ENCODE measurements around the gene FOS.
A peak's percentile ranks its signal among the peaks of the same experiment; 100 is the strongest.

FOS gene

GRCh38 chr14:75244121-75244520, 34.5 kb upstream of the FOS start:
- Mint-ChIP-seq H3K27ac (no peak overlapping the region), H3K9me3 (no peaks in the 10 kb centered on the region), H3K4me3 (no peak overlapping the region), H3K4me1 (peaks cover 12 to 27% of the 10 kb centered on the region in 2 donors), H3K27me3 (no peaks in the 10 kb centered on the region), H3K36me3 (no peaks in the 10 kb centered on the region)
- DNase-seq (no peak), ATAC-seq (replicated peaks) (no peak)

DNA sequence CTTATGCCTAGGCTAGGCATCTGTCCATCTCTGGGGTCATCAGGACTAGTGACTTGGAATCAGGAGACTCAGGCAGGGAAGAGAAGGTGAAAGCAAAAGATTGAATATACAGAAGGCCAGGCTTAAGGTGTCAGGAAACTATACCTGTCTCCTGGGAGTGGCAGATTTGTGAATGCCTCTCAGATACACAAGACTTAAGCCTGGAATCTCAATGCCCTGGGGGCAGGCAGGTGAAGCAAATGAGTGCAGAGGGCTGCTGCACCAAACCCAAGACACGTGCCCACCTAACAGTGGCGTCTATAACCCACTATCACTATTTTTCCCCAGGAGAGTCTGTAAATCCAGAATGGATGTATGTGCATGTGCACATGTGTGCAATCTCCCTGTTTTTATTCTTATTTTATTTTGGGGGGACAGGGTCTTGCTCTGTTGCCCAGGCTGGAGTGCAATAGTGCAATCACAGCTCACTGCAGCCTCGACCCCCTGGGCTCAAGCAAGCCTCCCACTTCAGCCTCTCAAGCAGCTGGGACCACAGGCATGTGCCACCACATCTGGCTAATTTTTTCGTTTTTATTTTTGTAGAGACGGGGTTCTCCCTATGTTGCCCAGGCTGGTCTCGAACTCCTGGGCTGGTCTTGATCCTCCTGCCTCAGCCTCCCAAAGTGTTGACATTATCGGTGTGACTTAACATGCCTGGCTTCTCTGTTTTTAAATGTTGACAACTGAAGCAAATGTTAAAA, 31.9 kb upstream of the FOS start:
- no peaks in the 10 kb centered on the region for H3K36me3 Mint-ChIP-seq
- H3K4me1 Mint-ChIP-seq = peaks cover 24 to 40% of the 10 kb centered on the region in 2 donors
- no peak for DNase-seq
- no peak overlapping the region for H3K27ac Mint-ChIP-seq
- no peak overlapping the region for H3K4me3 Mint-ChIP-seq
- no peak for ATAC-seq (replicated peaks)
- H3K27me3 Mint-ChIP-seq = no peaks in the 10 kb centered on the region
- no peaks in the 10 kb centered on the region for H3K9me3 Mint-ChIP-seq

- H3K4me1 Mint-ChIP-seq = peaks cover 27 to 40% of the 10 kb centered on the region in 2 donors
- peak; percentile 16 to 24 for ATAC-seq (replicated peaks)
Measured at GRCh38 chr14:75247286-75247922, 31.2 kb upstream of the FOS start.

DNA sequence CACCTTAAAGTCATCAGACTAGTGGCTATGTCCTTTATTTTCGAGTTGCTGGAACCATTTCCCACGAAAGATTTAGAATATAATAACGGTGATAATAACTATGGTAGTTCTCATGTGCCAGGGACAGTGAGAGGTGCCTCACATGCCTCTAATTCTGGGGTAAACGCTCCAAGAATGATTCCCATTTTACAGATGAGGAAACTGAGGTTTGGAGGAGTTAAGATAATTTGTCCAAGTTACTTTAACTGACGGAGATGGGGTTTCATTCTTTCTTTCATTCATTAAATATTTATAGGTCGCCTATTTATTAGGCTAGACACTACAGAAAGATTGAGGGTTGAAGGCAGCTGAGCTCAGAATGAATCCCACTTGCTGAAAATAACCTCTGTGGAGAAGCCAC, 30.7 kb upstream of the FOS start:
- DNase-seq = no peak
- Mint-ChIP-seq H3K4me1 (peaks cover 27 to 40% of the 10 kb centered on the region in 2 donors), H3K36me3 (no peaks in the 10 kb centered on the region), H3K9me3 (no peaks in the 10 kb centered on the region), H3K27ac (peak overlapping the region; percentile 37), H3K27me3 (no peaks in the 10 kb centered on the region), H3K4me3 (peak overlapping the region in 1 of 2 donors; percentile 8)
- no peak for ATAC-seq (replicated peaks)

More at GRCh38 chr14:75247286-75247922, 31.2 kb upstream of the FOS start:
- peak overlapping the region; percentile 37 for H3K27ac Mint-ChIP-seq
- H3K4me3 Mint-ChIP-seq = peak overlapping the region; percentile 20 to 31
- no peaks in the 10 kb centered on the region for H3K9me3 Mint-ChIP-seq
- no peaks in the 10 kb centered on the region for H3K27me3 Mint-ChIP-seq
- peak; percentile 41 for DNase-seq
- H3K36me3 Mint-ChIP-seq = no peaks in the 10 kb centered on the region

- peak overlapping the region; percentile 28 for H3K27ac Mint-ChIP-seq
- DNase-seq = peak; percentile 75
- H3K27me3 Mint-ChIP-seq = no peaks in the 10 kb centered on the region
- ATAC-seq (replicated peaks) = peak; percentile 92 to 95
- H3K4me1 Mint-ChIP-seq = peaks cover 27 to 40% of the 10 kb centered on the region in 2 donors
- no peaks in the 10 kb centered on the region for H3K36me3 Mint-ChIP-seq
- no peaks in the 10 kb centered on the region for H3K9me3 Mint-ChIP-seq
- H3K4me3 Mint-ChIP-seq = no peak overlapping the region
Measured at GRCh38 chr14:75249251-75249957, 29.2 kb upstream of the FOS start.

DNA sequence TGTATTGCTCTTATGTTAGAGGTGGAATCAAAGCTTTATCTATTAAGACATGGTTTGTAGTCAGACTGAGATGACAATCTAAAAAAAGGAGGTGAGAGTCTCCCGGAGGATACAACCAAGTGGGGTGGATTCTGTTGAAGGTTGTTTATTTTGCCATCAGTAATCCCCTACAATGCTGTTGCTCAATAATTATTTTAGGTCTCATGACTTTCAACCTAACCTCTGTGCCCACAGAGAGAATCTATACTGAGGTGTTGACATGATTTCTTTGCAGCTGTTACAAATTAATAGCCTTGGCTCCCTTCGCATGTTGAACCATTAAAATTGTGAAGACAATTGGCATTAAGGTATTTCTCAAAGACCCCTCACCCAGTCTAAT, 28.7 kb upstream of the FOS start:
- Mint-ChIP-seq H3K4me3 (no peak overlapping the region), H3K27ac (peak overlapping the region; percentile 28), H3K9me3 (no peaks in the 10 kb centered on the region), H3K36me3 (no peaks in the 10 kb centered on the region), H3K27me3 (peaks cover 0 to 4% of the 10 kb centered on the region in 2 donors), H3K4me1 (peaks cover 27 to 40% of the 10 kb centered on the region in 2 donors)
- ATAC-seq (replicated peaks) (peak; percentile 8 to 33), DNase-seq (no peak)

DNA sequence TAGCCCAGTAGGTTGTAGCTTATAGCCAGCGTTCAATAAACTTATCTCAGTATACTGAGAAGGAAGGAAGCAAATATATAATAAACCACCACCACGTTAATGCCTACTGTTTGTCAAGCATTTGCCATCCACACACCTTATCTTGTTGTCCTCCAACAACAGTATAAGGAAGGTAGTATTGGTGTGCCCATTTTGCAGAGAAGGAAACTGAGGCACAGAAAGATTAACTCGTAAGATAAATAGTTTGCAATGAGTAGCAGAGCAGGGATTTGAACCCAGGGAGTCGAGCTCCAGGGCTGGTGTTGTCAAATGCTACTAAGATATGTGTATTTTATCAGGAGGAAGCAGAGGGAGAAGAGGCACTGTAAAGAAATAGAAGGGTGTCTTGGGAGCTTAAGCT, 27.8 kb upstream of the FOS start:
- H3K4me3 Mint-ChIP-seq = no peak overlapping the region
- peaks cover 27 to 40% of the 10 kb centered on the region in 2 donors for H3K4me1 Mint-ChIP-seq
- ATAC-seq (replicated peaks) (no peak), DNase-seq (no peak)
- no peak overlapping the region for H3K27ac Mint-ChIP-seq
- H3K9me3 Mint-ChIP-seq = no peaks in the 10 kb centered on the region
- H3K27me3 Mint-ChIP-seq = peaks cover 0 to 6% of the 10 kb centered on the region in 2 donors
- no peaks in the 10 kb centered on the region for H3K36me3 Mint-ChIP-seq

DNA sequence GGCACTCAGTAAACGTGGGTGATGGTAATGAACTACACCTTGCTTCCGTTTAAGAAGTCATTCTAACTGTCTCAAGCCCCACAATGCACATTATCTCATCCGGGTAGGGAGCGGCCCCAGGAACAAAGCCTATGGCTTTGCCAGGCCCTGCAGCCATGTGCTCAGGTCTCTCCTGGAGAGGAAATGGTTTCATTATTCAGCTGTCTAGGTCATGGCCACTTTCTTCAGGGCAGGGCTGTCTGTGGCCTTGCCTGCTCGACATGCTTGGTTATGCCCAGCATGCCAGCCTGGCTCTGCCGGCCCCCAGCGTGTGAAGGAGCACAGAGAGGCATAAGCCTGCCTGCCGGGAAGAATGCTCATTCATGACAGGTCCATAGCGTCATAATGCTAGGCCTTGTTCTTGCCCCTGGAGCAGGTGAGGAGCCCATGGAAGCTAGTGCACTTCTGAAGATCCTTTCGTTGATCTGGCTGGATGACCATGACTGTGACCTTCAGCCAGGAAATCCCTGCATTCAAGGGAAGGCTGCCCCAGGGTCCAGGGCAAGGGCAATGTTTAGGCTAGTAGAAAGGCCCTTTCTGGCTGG, 26.3 kb upstream of the FOS start:
- Mint-ChIP-seq H3K36me3 (no peaks in the 10 kb centered on the region), H3K4me1 (peaks cover 27 to 30% of the 10 kb centered on the region in 2 donors), H3K27ac (peak overlapping the region; percentile 65), H3K9me3 (no peaks in the 10 kb centered on the region), H3K27me3 (peaks cover 0 to 6% of the 10 kb centered on the region in 2 donors), H3K4me3 (no peak overlapping the region)
- ATAC-seq (replicated peaks) (no peak), DNase-seq (no peak)

DNA sequence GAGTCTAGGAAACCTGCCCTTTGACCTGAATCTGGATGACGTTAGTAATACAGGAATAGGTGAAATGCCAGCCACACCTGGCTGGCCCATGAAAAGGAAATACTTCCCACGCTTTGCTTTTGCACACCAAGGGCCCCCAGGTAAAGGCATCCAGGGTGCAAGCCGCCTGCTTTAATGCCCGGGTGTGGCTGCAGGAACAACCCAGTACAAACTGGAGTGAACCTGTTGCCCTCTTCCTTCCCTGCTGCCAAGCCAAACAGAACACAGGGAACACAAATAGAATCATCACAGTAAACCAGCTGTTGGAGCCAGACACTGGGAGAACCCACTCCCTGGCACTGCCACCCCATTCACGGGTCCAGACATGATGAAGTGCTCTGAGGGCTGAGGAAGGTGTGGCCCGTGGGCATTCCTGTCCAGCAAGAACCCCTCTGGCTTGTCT, 24.2 kb upstream of the FOS start:
- ATAC-seq (replicated peaks) (no peak), DNase-seq (no peak)
- peaks cover 0 to 6% of the 10 kb centered on the region in 2 donors for H3K27me3 Mint-ChIP-seq
- H3K4me1 Mint-ChIP-seq = peaks cover 22 to 23% of the 10 kb centered on the region in 2 donors
- no peak overlapping the region for H3K27ac Mint-ChIP-seq
- H3K9me3 Mint-ChIP-seq = no peaks in the 10 kb centered on the region
- H3K36me3 Mint-ChIP-seq = no peaks in the 10 kb centered on the region
- H3K4me3 Mint-ChIP-seq = no peak overlapping the region

GRCh38 chr14:75254901-75255584, 23.6 kb upstream of the FOS start:
- DNase-seq (no peak), ATAC-seq (replicated peaks) (no peak)
- Mint-ChIP-seq H3K9me3 (no peaks in the 10 kb centered on the region), H3K36me3 (no peaks in the 10 kb centered on the region), H3K4me3 (no peak overlapping the region), H3K4me1 (peaks cover 16 to 24% of the 10 kb centered on the region in 2 donors), H3K27ac (peak overlapping the region; percentile 25), H3K27me3 (peaks cover 0 to 6% of the 10 kb centered on the region in 2 donors)

DNA sequence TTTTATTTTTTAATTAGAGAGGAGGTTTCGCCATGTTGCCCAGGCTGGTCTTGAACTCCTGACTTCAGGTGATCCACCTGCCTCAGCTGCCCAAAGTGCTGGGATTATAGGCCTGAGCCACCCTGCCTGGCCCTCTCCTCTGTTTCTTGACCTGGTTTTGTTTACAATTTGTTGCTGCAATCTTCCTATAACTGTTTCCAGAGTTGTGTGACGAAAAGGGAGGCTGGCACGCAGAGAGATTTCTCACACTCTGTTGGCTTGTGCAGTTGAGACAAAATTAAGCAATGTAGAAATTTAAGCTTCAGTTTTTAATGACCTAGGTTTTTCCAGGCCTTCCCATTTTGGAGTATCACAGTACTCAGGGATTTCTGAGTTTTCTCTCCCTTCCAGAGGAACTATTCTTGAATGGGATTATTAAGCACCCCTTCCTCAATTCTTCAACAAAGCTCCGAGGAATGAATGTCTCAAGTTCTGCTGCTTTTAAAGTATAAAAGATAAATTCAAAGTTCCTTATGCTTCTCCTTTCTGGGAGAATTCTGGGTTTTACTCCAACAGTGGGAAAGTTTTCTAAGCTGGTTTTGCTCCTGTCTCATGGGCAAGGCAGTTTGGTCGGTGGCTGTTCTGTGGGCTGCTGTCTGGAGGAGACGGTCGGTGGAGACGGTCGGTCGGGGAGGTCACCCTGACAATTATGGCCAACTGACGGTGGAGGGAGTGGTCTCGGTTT, 20.4 kb upstream of the FOS start:
- Mint-ChIP-seq H3K4me1 (peaks cover 9 to 21% of the 10 kb centered on the region in 2 donors), H3K4me3 (peak overlapping the region; percentile 88 to 95), H3K27me3 (peaks cover 0 to 6% of the 10 kb centered on the region in 2 donors), H3K27ac (peak overlapping the region; percentile 99), H3K9me3 (no peaks in the 10 kb centered on the region), H3K36me3 (no peaks in the 10 kb centered on the region)
- DNase-seq = no peak
- ATAC-seq (replicated peaks) = no peak

DNA sequence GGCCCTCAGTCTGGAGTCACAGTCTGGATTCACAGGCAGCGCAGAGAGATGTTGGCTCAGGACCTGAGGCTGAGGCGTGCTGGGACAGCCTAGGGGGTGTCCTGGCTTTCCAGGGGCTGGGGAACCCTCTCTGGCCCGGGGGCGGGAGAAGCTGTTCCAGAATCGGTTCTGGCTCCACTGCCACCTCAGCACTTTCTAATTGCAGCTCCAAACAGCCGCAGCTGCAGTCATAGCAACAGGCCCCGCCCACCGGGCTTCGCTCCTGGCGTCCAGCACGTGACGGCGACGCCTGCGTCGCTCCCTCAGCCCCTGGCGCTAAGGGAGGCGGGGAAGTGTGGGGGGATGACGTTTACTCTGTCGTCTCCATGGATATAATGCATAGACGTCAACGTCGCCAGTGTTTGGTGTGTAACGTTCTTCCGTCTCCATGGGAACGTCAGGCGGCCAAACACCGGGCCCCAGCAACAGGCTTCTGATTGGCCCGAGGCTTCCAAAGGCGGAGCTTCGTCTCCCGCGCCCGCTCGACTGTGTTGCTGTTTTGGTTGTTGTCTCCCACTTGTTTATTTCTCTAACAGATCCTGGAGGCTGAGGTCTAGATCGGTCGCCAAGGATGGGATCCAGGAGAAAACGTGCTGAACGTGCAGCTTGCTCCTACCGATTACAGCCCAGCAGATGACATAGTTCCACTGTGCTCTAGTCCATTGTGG, 19.7 kb upstream of the FOS start:
- peak overlapping the region; percentile 88 to 95 for H3K4me3 Mint-ChIP-seq
- no peaks in the 10 kb centered on the region for H3K9me3 Mint-ChIP-seq
- peaks cover 0 to 6% of the 10 kb centered on the region in 2 donors for H3K27me3 Mint-ChIP-seq
- ATAC-seq (replicated peaks) = peak; percentile 97 to 99
- peaks cover 9 to 21% of the 10 kb centered on the region in 2 donors for H3K4me1 Mint-ChIP-seq
- H3K36me3 Mint-ChIP-seq = no peaks in the 10 kb centered on the region
- peak overlapping the region; percentile 99 for H3K27ac Mint-ChIP-seq
- DNase-seq = peak; percentile 98

GRCh38 chr14:75259510-75259855, 19.1 kb upstream of the FOS start:
- peaks cover 0 to 6% of the 10 kb centered on the region in 2 donors for H3K27me3 Mint-ChIP-seq
- no peak for DNase-seq
- no peaks in the 10 kb centered on the region for H3K9me3 Mint-ChIP-seq
- no peak for ATAC-seq (replicated peaks)
- H3K4me3 Mint-ChIP-seq = peak overlapping the region; percentile 88 to 95
- peaks cover 9 to 21% of the 10 kb centered on the region in 2 donors for H3K4me1 Mint-ChIP-seq
- peak overlapping the region; percentile 99 for H3K27ac Mint-ChIP-seq
- no peaks in the 10 kb centered on the region for H3K36me3 Mint-ChIP-seq
